Activated CD4-positive, alpha-beta T cell treated with anti-CD3 and anti-CD28 coated beads, Interleukin-2, amount 10 ng/mL, durations not matched to agents 24 days and 14 days (primary cell): ENCODE measurements around the gene S100A14. TPM values are rescaled to one million over a fixed set of nuclear protein-coding genes. Genes with fewer than 3 reads are reported as not detected.

Source experiments
- DNase-seq: peaks from one replicate; pipeline ENCODE4 v3.0.0; 2022
- H3K27ac Mint-ChIP-seq: one replicate; pipeline ENCODE4 v1.8.0; 2022; ENCODE audit warnings: mild to moderate bottlenecking, mixed read lengths
- H3K27me3 Mint-ChIP-seq: one replicate; pipeline ENCODE4 v1.8.0; 2022; ENCODE audit warnings: mixed read lengths
- H3K36me3 Mint-ChIP-seq: one replicate; pipeline ENCODE4 v1.8.0; 2022; ENCODE audit warnings: low read depth, mild to moderate bottlenecking, mixed read lengths
- H3K4me1 Mint-ChIP-seq: one replicate; pipeline ENCODE4 v1.8.0; 2021; ENCODE audit warnings: mixed read lengths
- H3K4me3 Mint-ChIP-seq: one replicate; pipeline ENCODE4 v1.8.0; 2022; ENCODE audit warnings: mild to moderate bottlenecking, moderate library complexity, mixed read lengths
- H3K9me3 Mint-ChIP-seq: one replicate; pipeline ENCODE4 v1.8.0; 2021; ENCODE audit warnings: mixed read lengths
- intact Hi-C: fragments of 100-400 bp; cut with micrococcal nuclease; formaldehyde crosslinking; loops from one replicate; pipeline ENCODE4 v1.15.1; 2023
- total RNA-seq: library from RNA; stranded (reverse); gene quantifications from 2 replicates; pipeline ENCODE4 v1.2.3, GENCODE V29; 2022

The S100A14 gene
- total RNA-seq, 1 donor from 2014 or later, result not detected

DNA sequence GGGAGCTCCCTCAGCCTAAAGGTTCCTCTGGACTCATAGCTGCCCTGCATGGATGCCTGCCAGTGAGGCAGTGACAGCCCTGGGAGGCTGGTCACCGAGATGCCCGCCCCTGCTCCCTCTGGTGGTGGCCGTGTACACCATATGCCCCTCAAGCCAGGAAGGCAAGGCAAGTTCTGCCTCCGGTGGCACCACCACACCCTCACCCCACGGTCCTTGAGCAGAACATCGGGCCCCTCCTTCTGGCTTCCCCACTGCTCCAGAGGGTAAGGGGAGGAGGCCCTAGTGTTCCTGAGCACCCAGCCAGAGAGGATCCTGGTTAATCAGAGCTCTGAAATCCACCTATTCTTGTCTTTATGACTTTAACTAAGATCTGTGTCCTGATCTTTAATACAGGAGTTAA, 1.5 kb upstream of the S100A14 start:
- no peaks in the 10 kb centered on the region for H3K27me3 Mint-ChIP-seq
- no peak overlapping the region for H3K4me3 Mint-ChIP-seq
- no peak overlapping the region for H3K27ac Mint-ChIP-seq
- DNase-seq, result peak; percentile 93
- no peaks in the 10 kb centered on the region for H3K36me3 Mint-ChIP-seq
- no peaks in the 10 kb centered on the region for H3K9me3 Mint-ChIP-seq
- H3K4me1 Mint-ChIP-seq, result peaks cover 8% of the 10 kb centered on the region
- intact Hi-C loops, result loop anchor here (1.0 to 2.0 kb wide), 4 partner anchors 45 to 106 kb away; no protein-coding TSS in a partner anchor

DNA sequence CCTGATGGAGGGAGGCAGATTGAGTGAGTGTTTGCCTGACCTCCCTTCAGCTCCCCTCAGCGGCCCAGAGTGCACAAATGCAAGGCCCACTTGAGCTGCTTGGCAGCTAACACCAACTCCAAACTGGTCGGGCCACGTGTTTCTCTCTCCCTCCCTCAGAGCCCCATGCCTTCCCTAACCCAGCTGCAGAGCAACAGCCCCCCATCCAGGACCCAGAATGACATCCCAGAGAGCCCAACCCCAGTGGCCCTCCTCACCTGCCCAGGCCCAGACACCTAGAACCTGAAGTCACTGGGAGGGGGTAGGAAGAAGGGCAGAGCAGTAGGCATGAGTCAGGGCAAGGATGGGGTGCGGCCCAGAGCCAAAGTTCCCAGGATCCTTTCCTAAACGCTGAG, 789 bp upstream of the S100A14 start:
- H3K9me3 Mint-ChIP-seq, result no peaks in the 10 kb centered on the region
- peaks cover 8% of the 10 kb centered on the region for H3K4me1 Mint-ChIP-seq
- H3K4me3 Mint-ChIP-seq, result no peak overlapping the region

GRCh38 chr1:153615406-153615805, 719 bp downstream of the S100A14 start:
- Mint-ChIP-seq H3K4me1 (peaks cover 8% of the 10 kb centered on the region), H3K4me3 (no peak overlapping the region)

More for the DNA sequence above, 789 bp upstream of the S100A14 start:
- intact Hi-C loops, result loop anchor here (1.0 to 2.0 kb wide), 4 partner anchors 45 to 106 kb away; no protein-coding TSS in a partner anchor
- Mint-ChIP-seq H3K36me3 (no peaks in the 10 kb centered on the region), H3K27ac (peak overlapping the region; percentile 32), H3K27me3 (no peaks in the 10 kb centered on the region)
- no peak for DNase-seq

DNA sequence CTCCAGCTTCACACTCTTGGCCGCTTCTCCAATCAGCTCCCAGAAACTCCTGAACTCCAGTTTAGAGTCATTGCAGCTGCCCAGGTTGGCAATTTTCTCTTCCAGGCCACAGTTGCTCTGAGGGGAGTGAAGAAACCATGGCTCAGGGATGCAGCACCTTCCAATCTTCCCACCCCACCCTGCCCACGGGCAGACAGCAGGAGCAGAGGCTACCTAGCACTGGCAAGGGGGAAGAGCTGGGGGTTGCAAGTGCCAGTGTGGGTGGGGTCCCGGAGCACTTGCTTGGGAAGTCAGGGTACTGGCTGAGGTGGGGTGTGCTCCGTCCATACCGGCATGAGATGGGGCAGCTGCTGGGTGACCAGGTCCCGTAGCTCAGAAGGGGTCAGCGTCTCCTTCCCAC, 1.2 kb downstream of the S100A14 start:
- H3K4me3 Mint-ChIP-seq, result no peak overlapping the region
- H3K4me1 Mint-ChIP-seq, result peaks cover 8% of the 10 kb centered on the region
- intact Hi-C loops, result no loop called here
- no peak overlapping the region for H3K27ac Mint-ChIP-seq
- DNase-seq, result no peak
- no peaks in the 10 kb centered on the region for H3K9me3 Mint-ChIP-seq
- H3K27me3 Mint-ChIP-seq, result no peaks in the 10 kb centered on the region
- no peaks in the 10 kb centered on the region for H3K36me3 Mint-ChIP-seq

More at GRCh38 chr1:153615406-153615805, 719 bp downstream of the S100A14 start:
- intact Hi-C loops, result no loop called here
- Mint-ChIP-seq H3K36me3 (no peaks in the 10 kb centered on the region), H3K27me3 (no peaks in the 10 kb centered on the region), H3K27ac (no peak overlapping the region), H3K9me3 (no peaks in the 10 kb centered on the region)
- DNase-seq, result no peak

GRCh38 chr1:153614189-153614900, 1.8 kb downstream of the S100A14 start:
- no peaks in the 10 kb centered on the region for H3K27me3 Mint-ChIP-seq
- no peak overlapping the region for H3K4me3 Mint-ChIP-seq
- intact Hi-C loops, result no loop called here
- no peaks in the 10 kb centered on the region for H3K36me3 Mint-ChIP-seq
- peaks cover 8% of the 10 kb centered on the region for H3K4me1 Mint-ChIP-seq
- H3K9me3 Mint-ChIP-seq, result no peaks in the 10 kb centered on the region
- H3K27ac Mint-ChIP-seq, result no peak overlapping the region
- DNase-seq, result no peak

- H3K36me3 Mint-ChIP-seq, result no peaks in the 10 kb centered on the region
- H3K4me3 Mint-ChIP-seq, result no peak overlapping the region
- no peaks in the 10 kb centered on the region for H3K9me3 Mint-ChIP-seq
- no peaks in the 10 kb centered on the region for H3K27me3 Mint-ChIP-seq
- H3K4me1 Mint-ChIP-seq, result peaks cover 8% of the 10 kb centered on the region
- intact Hi-C loops, result no loop called here
- no peak for DNase-seq
- H3K27ac Mint-ChIP-seq, result no peak overlapping the region
Measured at GRCh38 chr1:153613406-153613805, 2.7 kb downstream of the S100A14 start.

DNA sequence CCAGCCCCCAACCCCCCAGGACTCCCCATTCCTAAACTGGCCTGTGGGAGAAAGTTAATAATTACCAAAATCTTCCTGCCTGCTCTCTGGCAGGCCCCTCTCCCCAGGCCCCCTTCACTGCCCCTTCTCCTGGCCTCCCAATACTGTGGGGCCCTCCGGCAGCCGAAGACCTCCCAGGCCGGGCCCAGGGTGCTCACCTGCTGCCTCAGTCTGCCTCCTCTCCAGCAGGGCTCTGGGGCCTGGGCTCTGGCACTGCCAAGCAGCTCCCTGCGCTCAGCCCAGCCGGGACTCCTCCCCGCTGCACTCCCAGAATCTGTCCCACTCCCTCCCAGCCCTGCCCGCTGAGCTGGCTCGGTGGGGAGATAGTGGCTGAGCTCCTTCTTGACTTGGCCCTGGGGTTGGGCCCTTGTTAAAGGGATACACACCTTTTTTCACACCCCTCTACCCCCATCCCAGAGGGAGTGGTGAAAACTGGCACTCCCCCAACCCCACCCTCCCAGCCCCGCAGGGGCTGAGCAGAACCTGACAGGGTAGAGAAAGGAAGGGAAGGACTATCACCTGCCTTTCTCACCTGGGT, 3.3 kb downstream of the S100A14 start, which contains the start of gene S100A16:
TSS of gene S100A16 (minus strand) at position 383 of the 577 bp plus-strand sequence. CDS start 4,986 bp downstream, outside the sequence.
- Mint-ChIP-seq H3K4me1 (peaks cover 8% of the 10 kb centered on the region), H3K36me3 (no peaks in the 10 kb centered on the region), H3K9me3 (no peaks in the 10 kb centered on the region), H3K27me3 (no peaks in the 10 kb centered on the region), H3K4me3 (no peak within 1 kb of the TSS), H3K27ac (no peak within 1 kb of the TSS)
- DNase-seq, result no peak
- intact Hi-C loops, result no loop called here

GRCh38 chr1:153612111-153612754, 3.9 kb downstream of the S100A14 start:
- no peak overlapping the region for H3K4me3 Mint-ChIP-seq
- no peak overlapping the region for H3K27ac Mint-ChIP-seq

DNA sequence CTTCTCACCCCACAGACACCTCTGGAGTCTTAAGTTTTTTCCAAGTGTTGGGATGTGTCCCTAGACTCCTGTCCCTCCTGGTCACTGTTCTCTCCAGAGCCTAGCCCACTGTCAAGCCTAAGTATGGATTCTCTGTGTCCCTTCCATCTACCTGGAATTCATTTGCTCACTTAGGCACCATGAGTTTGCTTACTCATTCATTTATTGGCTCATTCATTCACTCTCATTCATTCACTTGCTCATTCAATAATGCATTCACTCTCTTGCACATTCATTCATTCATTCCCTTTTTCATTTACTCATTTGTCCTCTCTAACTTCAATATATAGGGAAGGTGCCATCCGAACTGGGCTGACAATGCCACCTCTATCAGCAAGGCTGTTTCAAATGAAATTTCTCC, 4.8 kb downstream of the S100A14 start:
- H3K27ac Mint-ChIP-seq, result no peak overlapping the region
- no peaks in the 10 kb centered on the region for H3K4me1 Mint-ChIP-seq
- H3K27me3 Mint-ChIP-seq, result no peaks in the 10 kb centered on the region
- H3K9me3 Mint-ChIP-seq, result no peaks in the 10 kb centered on the region
- intact Hi-C loops, result no loop called here
- no peak for DNase-seq
- no peaks in the 10 kb centered on the region for H3K36me3 Mint-ChIP-seq
- H3K4me3 Mint-ChIP-seq, result no peak overlapping the region

More at GRCh38 chr1:153612111-153612754, 3.9 kb downstream of the S100A14 start:
- Mint-ChIP-seq H3K4me1 (peaks cover 4% of the 10 kb centered on the region), H3K27me3 (no peaks in the 10 kb centered on the region), H3K36me3 (no peaks in the 10 kb centered on the region), H3K9me3 (no peaks in the 10 kb centered on the region)
- intact Hi-C loops, result no loop called here
- no peak for DNase-seq

GRCh38 chr1:153610811-153611301, 5.3 kb downstream of the S100A14 start:
- no peak for DNase-seq
- intact Hi-C loops, result no loop called here
- Mint-ChIP-seq H3K36me3 (no peaks in the 10 kb centered on the region), H3K27ac (no peak overlapping the region), H3K9me3 (no peaks in the 10 kb centered on the region), H3K4me1 (no peaks in the 10 kb centered on the region), H3K27me3 (no peaks in the 10 kb centered on the region), H3K4me3 (no peak overlapping the region)

- Mint-ChIP-seq H3K36me3 (no peaks in the 10 kb centered on the region), H3K4me3 (no peak overlapping the region), H3K27ac (no peak overlapping the region), H3K27me3 (no peaks in the 10 kb centered on the region), H3K9me3 (no peaks in the 10 kb centered on the region), H3K4me1 (no peaks in the 10 kb centered on the region)
- intact Hi-C loops, result no loop called here
- DNase-seq, result no peak
Measured at GRCh38 chr1:153610334-153610733, 5.8 kb downstream of the S100A14 start.

- no peaks in the 10 kb centered on the region for H3K36me3 Mint-ChIP-seq
- no peaks in the 10 kb centered on the region for H3K4me1 Mint-ChIP-seq
- DNase-seq, result no peak
- intact Hi-C loops, result no loop called here
- no peak overlapping the region for H3K4me3 Mint-ChIP-seq
- H3K27ac Mint-ChIP-seq, result no peak overlapping the region
- H3K9me3 Mint-ChIP-seq, result no peaks in the 10 kb centered on the region
- H3K27me3 Mint-ChIP-seq, result no peaks in the 10 kb centered on the region
Measured at GRCh38 chr1:153609585-153609907, 6.6 kb downstream of the S100A14 start.

- Mint-ChIP-seq H3K27ac (no peak overlapping the region), H3K9me3 (no peaks in the 10 kb centered on the region)
- intact Hi-C loops, result no loop called here
Measured at GRCh38 chr1:153608742-153609584, 7.2 kb downstream of the S100A14 start.

More at GRCh38 chr1:153608742-153609584, 7.2 kb downstream of the S100A14 start:
- no peaks in the 10 kb centered on the region for H3K36me3 Mint-ChIP-seq
- no peaks in the 10 kb centered on the region for H3K27me3 Mint-ChIP-seq
- no peak for DNase-seq
- no peak overlapping the region for H3K4me3 Mint-ChIP-seq
- H3K4me1 Mint-ChIP-seq, result no peaks in the 10 kb centered on the region
